Muscle of leg (tissue), 11 donors: Measurements from ENCODE around the gene SLC12A4. TPM values are rescaled to one million over a fixed set of nuclear protein-coding genes. Genes with fewer than 3 reads are reported as not detected.
"Not testable (repeated sequence)": the region's sequence is repeated elsewhere in the genome, so short reads cannot be mapped to it uniquely, and the experiment has no call there.

Source experiments
- DNase-seq: peaks from one replicate; pipeline ENCODE4 v3.0.0; 2013
- H3K27ac ChIP-seq: one replicate; pipeline ENCODE4 v1.5.1; 2013; ENCODE audit warnings: mild to moderate bottlenecking, low read length, control low read depth
- H3K27me3 ChIP-seq: one replicate; pipeline ENCODE4 v1.6.1; 2013; ENCODE audit warnings: low read length; ENCODE audit not compliant: control insufficient read depth, insufficient read depth
- H3K36me3 ChIP-seq: one replicate; pipeline ENCODE4 v1.6.1; 2013; ENCODE audit warnings: low read length; ENCODE audit not compliant: control insufficient read depth, insufficient read depth
- H3K4me1 ChIP-seq: one replicate; pipeline ENCODE4 v1.6.1; 2013; ENCODE audit warnings: low read length; ENCODE audit not compliant: control insufficient read depth, insufficient read depth
- H3K4me3 ChIP-seq: one replicate; pipeline ENCODE4 v1.5.1; 2013; ENCODE audit warnings: low read length, control low read depth
- H3K9me3 ChIP-seq: replicated peaks from 2 replicates; pipeline ENCODE4 v1.6.1; 2013; ENCODE audit warnings: low read depth, low read length; ENCODE audit not compliant: control insufficient read depth
- WGBS: methylation state at CpG from one replicate; pipeline ENCODE4 v1.1.5; 2013; ENCODE audit warnings: missing lambda C conversion rate; ENCODE audit not compliant: insufficient coverage; 5-methylcytosine and 5-hydroxymethylcytosine counted together
- polyA plus RNA-seq, 8 donors: library from polyadenylated mRNA; unstranded; fragments of 120-200 nt; gene quantifications; one replicate each; pipeline versions ENCODE4 v1.2.1 to v1.2.3, GENCODE V29; 2013; ENCODE audit warnings: inconsistent platforms in 1 of 8, low replicate concordance in 1 of 8; ENCODE audit not compliant: insufficient read length in 8 of 8, insufficient read depth in 1 of 8
- total RNA-seq: library from RNA; stranded (reverse); fragments of 120-200 nt; gene quantifications from one replicate; pipeline ENCODE4 v1.2.4, GENCODE V29; 2013

The SLC12A4 gene
- total and polyA plus RNA-seq, 9 donors, result 34.2 to 55.2 (median 42.2) TPM

- H3K27ac ChIP-seq, result no peak overlapping the region
- 74% methylated on average over 12 of the region's 14 CpGs for WGBS
- H3K36me3 ChIP-seq, result no peaks in the 10 kb centered on the region
- H3K27me3 ChIP-seq, result peaks cover 15% of the 10 kb centered on the region
- H3K9me3 ChIP-seq, result no peaks in the 10 kb centered on the region
- no peak overlapping the region for H3K4me3 ChIP-seq
- no peak for DNase-seq
- peaks cover 4% of the 10 kb centered on the region for H3K4me1 ChIP-seq
Measured at GRCh38 chr16:67975321-67976105, 7.1 kb upstream of the SLC12A4 start.

DNA sequence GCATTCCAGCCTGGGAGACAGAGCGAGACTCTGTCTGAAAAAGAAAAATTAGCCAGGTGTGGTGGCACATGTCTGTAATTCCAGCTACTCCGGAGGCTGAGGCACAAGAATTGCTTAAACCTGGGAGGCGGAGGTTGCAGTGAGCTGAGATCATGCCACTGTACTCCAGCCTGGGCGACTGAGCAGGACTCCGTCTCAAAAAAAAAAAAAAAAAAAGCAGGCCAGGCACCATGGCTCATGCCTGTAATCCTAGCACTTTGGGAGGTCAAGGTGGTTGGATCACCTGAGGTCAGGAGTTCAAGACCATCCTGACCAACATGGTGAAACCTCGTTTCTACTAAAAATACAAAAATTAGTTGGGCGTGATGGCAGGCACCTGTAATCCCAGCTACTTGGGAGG is 3.8 kb upstream of the SLC12A4 start:
- not testable (repeated sequence) for H3K36me3 ChIP-seq, DNase-seq
- whole genome bisulfite sequencing, result 89% methylated on average over 5 of the region's 7 CpGs

DNA sequence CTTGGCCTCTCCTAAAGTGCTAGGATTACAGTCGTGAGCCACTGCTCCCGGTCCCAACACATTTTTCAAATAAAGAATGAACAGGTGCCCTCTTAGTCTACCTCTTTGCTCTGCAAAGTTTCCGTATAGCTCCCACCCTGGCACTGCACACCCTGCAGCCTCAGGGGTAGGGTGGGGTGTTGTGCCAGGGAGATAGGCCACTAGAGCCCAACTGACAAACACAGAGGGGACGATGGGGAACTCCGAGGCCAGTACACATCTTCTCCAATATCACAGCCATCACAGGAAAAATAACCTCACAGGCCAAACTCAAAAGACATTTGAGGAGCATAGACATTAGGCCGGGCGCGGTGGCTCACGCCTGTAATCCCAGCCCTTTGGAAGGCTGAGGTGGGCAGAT is 2.7 kb upstream of the SLC12A4 start:
- Histone ChIP-seq H3K4me3 (no peak overlapping the region), H3K27ac (no peak overlapping the region), H3K4me1 (peaks cover 25% of the 10 kb centered on the region), H3K27me3 (peaks cover 2% of the 10 kb centered on the region), H3K36me3 (peaks cover 4% of the 10 kb centered on the region), H3K9me3 (no peaks in the 10 kb centered on the region)
- no peak for DNase-seq
- 100% methylated on average over 1 of the region's 9 CpGs for WGBS

More for the DNA sequence above, 3.8 kb upstream of the SLC12A4 start:
- H3K27ac ChIP-seq, H3K9me3 ChIP-seq, H3K4me3 ChIP-seq, H3K27me3 ChIP-seq: not testable (repeated sequence)
- peaks cover 15% of the 10 kb centered on the region for H3K4me1 ChIP-seq

GRCh38 chr16:67969254-67970039 is 1.0 kb upstream of the SLC12A4 start:
- Histone ChIP-seq H3K27ac (peak overlapping the region; percentile 81), H3K4me1 (peaks cover 31% of the 10 kb centered on the region), H3K27me3 (peaks cover 2% of the 10 kb centered on the region), H3K36me3 (peaks cover 15% of the 10 kb centered on the region), H3K9me3 (no peaks in the 10 kb centered on the region), H3K4me3 (peak overlapping the region; percentile 66)
- WGBS, result 40% methylated on average over 23 of the region's 40 CpGs
- DNase-seq, result peak; percentile 65

DNA sequence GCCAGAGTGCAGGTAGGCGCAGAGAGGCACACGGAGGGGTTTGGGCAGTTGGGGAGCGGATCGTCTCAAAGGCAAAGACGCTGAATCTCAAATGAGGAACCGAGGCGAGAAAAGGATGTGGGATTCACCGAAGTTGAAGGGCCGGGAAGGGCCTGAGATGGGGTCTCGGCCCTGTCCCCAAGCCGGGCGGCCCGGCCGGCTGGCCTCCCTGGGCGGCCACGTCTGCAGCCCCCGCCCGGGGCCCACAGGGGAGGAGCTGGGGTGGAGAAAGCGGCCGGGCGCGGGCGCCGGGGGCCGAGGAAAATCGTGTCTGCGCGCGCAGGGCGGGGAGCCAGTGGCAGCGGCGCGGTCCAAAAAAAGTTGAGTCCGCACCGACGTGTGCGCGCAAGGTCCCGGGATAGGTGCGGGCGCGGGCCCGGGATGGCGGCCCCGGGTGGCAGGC is 458 bp downstream of the SLC12A4 start:
- H3K9me3 ChIP-seq, result no peaks in the 10 kb centered on the region
- under 1% methylated on average over 44 of the region's 45 CpGs for WGBS
- H3K36me3 ChIP-seq, result peaks cover 27% of the 10 kb centered on the region
- DNase-seq, result peak; percentile 78
- H3K4me3 ChIP-seq, result peak overlapping the region; percentile 66
- H3K4me1 ChIP-seq, result peaks cover 46% of the 10 kb centered on the region
- H3K27me3 ChIP-seq, result peaks cover 2% of the 10 kb centered on the region
- H3K27ac ChIP-seq, result peak overlapping the region; percentile 70

DNA sequence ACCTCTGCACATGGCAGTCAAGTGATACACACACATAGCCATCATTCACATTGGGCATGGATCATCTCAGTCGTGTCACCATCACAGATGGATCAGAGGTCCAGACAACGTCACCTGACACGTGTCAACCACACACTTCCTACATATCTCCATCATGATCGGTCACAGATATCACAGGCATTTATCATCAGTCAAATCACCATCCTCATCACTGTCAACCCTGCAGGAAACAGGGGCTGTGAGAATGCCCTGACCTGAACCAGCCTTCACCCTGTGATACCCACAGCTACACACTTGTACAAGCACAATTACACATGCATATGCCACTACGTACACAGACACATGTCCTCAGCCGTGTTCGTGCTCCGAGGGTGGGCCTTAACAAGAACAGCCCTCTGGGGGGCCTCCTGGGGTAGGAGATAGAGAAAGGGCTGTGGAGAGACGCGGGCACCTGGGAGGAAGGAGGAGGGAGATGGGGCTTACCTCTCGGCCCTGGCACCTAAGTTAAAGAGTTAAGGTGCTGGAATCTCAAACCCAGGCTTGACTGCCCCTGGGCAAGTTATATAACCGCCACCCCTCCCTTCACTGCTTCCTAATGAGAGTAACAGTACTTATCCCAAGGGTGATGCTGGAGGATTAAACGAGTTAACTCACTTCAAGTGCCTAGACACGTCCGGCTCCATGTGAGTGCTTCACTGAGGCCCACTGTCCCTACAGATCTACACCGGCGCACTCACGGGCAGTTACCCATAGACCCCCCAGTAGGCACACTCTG is 1.1 kb downstream of the SLC12A4 start:
- 17% methylated on average over 7 of the region's 18 CpGs for WGBS
- peak overlapping the region; percentile 70 for H3K27ac ChIP-seq
- peaks cover 49% of the 10 kb centered on the region for H3K4me1 ChIP-seq
- peak overlapping the region; percentile 66 for H3K4me3 ChIP-seq
- H3K27me3 ChIP-seq, result peaks cover 2% of the 10 kb centered on the region
- no peaks in the 10 kb centered on the region for H3K9me3 ChIP-seq
- no peak for DNase-seq
- H3K36me3 ChIP-seq, result peaks cover 33% of the 10 kb centered on the region

- no peaks in the 10 kb centered on the region for H3K9me3 ChIP-seq
- no peak for DNase-seq
- H3K4me1 ChIP-seq, result peaks cover 56% of the 10 kb centered on the region
- WGBS, result 33% methylated on average over 2 of the region's 3 CpGs
- peaks cover 2% of the 10 kb centered on the region for H3K27me3 ChIP-seq
- peak overlapping the region; percentile 66 for H3K4me3 ChIP-seq
- no peak overlapping the region for H3K27ac ChIP-seq
- H3K36me3 ChIP-seq, result peaks cover 40% of the 10 kb centered on the region
Measured at GRCh38 chr16:67966549-67967182, 1.8 kb downstream of the SLC12A4 start.

DNA sequence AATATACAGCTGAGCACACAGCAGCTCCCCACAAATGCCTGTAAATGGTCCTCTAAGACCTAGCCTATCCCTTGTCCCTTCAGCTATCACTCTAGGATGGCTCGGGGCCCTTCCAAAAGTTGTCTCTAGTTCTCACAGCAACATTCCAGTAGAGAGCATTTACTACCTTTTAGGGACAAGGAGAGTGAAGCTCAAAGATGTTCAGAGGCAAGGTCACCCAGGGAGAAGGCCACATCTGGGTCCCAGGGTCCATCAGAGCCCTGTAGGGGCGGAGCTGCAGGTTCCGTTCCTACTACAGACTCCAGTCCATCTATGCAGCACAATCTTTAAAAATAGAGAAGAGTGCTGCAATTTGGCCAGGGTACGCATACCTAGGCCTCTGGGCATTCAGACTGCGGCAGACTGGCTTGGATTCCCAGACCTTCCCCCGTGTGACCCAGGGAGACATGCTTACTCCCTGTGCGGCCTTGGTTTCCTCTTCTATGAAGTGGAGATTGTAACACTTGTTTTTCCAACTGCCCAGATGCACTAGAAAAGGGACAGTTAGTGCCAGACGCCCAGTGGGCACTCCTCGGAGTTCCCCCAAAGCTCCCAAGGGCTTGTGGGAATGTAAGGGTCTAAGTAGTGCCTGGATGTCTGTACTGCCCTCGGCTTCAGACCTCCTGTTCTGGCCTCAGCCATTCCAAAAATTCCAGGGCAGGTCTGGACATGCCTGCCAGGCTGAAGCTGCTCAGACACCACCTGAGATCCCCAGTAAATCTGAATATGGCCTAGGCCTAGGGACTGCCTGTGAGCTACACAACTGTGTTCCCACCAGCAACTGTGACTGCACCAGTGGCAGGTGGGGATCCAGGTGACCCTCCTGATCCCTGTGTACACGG is 2.5 kb downstream of the SLC12A4 start:
- Histone ChIP-seq H3K4me1 (peaks cover 62% of the 10 kb centered on the region), H3K4me3 (no peak overlapping the region), H3K27ac (no peak overlapping the region)

More for the DNA sequence above, 2.5 kb downstream of the SLC12A4 start:
- WGBS, result 56% methylated on average over 11 of the region's 11 CpGs
- Histone ChIP-seq H3K27me3 (peaks cover 2% of the 10 kb centered on the region), H3K36me3 (peaks cover 48% of the 10 kb centered on the region), H3K9me3 (no peaks in the 10 kb centered on the region)
- DNase-seq, result no peak
